Activated CD4-positive, alpha-beta T cell treated with anti-CD3 and anti-CD28 coated beads, Interleukin-2, amount 50 U/mL, for 24 hours (primary cell): ENCODE measurements around the gene HSPA12A.

Experiments
- DNase-seq, 2 donors: peaks; one replicate each; pipeline ENCODE4 v3.0.0-alpha.2; 2020; ENCODE audit warnings: low read depth in 1 of 2, low spot score in 1 of 2

Gene HSPA12A

DNA sequence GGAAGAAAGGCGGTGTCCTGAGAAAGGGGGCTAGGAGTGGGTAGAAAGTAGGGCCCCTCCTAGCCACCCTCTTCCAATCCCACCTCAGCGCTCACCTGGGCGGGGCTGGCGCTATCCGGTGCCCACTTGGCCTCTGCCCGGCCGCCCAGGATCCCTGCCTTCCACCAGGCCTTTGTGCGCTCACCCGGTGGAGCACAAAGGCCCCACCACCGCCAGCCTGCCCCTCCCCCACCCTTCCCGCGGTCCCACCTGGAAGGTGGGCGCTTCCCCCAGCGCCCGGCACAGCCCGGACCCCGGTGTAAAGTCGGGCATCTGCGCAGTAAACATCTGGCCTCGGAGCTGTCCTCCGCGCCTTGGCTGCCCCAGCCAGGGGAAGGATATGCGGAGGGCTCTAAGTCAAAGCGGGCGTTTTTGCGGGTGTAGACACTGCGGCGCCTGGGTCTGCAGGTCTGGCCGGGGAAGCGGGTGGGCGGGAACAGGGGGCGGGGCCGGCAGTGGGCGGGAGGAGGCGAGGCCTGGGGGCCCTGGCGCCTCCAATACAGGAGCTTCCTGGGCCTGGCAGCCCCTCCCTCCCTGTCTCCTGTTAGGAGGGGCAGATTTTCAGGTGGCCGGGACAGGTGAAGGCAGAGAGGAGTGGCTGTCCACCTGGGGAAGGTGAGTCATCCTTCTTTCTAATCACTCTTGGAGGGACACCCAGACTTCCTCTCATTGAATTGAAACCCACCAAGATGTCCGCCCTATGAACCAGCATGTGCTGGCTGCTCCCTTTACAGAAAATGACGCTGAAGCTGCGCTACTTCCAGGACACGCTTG, 72.3 kb downstream of the HSPA12A start:
- no peak for DNase-seq

DNA sequence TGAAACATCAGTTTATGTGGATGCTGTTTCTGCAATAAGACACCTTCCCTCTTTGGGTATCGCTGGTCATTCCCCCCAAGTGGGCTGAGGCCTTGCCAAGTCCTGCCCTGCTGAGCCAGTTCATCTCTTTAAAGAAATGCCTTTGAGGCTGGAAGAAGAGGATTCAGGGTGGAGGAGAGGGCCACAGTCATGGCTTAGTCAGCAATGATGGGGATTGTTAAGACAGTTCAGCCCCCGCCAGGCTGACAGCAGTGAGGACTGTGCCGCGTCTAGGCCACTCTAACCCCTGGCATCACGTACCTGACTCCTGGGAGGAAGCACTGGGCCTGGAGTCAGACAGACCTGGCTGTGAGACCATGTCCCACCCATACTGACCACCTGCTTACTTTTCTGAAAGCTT, 73.3 kb downstream of the HSPA12A start:
- DNase-seq, result no peak

DNA sequence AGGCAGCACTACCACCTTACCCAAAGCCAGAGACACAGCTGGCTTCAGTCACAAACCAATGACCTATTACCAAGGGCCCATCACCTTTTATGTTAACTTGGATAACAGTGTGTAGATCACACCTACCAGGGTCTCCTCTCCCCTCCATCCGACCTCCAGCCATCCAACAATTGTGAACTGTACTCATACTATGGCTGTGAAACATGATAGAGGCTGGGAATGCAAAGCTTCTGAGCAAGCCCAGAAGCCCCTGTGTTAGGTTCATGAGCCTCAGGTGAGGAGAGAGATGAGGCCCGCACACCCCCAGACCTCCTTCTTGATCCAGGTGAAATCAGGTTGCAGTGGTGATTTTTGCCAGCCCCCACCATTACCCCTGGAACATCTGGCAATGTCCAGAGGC, 73.9 kb downstream of the HSPA12A start:
- no peak for DNase-seq

DNA sequence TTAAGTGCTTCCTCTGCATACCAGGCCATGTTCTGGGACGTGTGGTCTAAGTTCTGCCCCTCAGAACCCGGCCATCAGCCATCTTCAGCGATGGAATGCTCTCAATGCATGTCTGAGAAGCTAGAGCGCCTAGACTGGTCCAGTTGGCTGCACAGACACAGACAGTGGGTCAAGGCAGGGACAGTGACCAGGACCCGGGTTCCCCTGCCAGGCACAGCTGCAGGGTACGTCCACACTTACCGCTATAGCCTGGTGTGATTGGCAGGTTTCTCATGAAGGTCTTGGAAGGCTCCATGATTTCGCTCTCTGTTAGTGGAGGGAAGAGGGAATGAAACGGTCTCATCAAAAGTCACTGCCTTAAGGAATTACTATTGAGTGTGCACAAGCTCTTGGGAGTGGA, 74.3 kb downstream of the HSPA12A start:
- DNase-seq, result no peak

DNA sequence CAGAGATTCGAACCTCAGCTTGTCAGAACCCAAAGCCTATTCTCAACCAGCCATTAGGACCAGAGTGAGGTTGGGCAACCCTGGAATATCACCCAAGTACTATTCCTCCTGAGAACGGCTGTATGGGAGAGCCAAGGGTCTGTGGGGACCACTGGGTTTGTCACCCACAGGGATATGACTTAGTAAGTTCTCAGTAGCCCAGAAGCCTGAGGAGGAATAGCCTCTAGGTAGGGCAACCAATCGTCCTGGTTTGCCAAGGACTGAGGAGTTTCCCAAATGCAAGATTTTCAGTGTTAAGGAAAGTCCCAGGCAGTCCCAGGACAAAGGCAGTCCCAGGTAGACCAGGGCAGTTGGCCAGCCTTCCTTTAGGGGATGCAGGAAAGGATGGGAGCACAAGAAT, 74.9 kb downstream of the HSPA12A start:
- no peak for DNase-seq

DNA sequence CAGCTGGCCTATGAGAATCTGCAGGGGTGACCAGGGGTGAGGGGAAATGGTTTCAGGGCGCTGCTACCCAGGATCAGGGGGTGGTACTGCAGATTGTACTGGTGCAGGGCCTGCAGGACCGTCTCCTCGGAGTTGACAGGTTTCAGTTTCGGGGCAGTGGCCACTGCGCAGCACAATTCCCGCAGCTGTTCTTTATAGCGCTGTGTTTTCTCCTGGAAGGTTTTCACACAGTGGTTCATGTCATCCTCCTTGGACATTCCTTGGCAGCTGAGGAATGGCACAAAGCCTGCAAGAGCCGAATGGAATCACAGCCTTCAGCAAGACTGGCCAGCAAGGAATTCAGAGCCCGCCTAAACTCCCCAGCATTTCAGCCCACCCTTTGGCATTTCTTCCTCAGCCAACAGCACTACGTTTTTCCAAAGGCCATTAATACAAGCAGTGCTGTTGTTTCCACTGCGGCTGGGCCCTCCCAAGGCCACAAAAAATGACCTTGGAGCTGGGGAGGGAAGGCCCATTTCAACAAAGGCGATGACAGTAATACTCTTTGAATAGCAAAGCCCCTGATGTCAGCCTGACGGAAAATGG, 76.7 kb downstream of the HSPA12A start:
- no peak for DNase-seq

DNA sequence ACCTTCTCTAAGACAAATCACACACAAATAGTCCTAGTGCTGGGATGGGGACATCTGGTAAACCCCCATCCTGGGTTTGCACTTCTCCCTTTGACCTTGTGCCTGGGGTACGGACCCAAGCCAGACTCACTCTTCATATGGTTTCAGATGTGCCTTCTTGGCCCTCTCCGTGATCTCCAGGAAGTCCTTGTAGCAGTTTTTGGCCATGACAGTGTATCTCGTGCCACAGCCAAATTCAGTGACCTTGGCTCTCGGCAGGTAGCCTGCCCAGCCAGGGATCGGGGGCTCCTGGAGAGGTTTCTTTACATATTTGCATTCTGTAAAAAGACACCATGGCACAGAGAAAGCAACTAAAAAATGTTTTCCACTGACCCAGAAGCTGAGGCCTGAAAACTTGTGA, 77.7 kb downstream of the HSPA12A start:
- DNase-seq, result no peak

DNA sequence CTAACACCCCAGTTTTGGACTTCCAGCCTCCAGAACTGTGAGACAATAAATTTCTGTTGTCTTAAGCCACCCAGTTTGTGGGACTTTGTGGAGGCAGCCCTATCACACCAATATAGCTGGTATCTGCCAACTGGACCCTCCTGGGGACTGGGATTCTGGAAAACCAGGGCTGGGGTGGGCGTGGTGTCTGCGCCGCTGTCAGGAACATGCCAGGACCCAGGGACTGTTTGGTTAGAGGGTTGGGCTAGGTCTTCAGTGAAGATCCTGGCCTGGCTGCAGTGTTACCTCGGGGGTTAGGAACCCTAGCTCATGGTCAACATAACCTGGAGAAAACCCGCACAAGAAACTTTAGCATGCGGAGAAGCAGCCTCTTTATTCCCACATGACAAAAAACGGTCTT, 79.0 kb downstream of the HSPA12A start:
- no peak for DNase-seq

DNA sequence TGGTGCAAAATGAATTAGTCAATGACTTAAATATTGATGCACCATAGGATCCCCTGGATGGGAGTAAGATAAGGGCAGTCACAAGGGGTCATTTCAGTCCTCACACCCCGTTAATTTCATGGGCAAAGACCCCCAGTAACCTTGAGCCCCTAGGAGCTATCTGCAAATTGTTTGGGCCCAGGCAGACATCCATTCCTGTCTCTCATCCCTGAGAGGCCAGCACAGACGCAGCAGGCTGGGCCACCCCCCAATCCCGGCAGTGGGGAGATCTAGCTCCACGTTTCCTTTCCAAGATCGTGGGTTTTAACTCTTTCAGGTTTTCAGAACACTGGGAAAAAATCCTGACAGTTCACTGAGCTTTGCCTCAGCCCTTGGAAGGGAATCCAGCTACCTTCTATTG, 81.5 kb downstream of the HSPA12A start:
- no peak for DNase-seq

DNA sequence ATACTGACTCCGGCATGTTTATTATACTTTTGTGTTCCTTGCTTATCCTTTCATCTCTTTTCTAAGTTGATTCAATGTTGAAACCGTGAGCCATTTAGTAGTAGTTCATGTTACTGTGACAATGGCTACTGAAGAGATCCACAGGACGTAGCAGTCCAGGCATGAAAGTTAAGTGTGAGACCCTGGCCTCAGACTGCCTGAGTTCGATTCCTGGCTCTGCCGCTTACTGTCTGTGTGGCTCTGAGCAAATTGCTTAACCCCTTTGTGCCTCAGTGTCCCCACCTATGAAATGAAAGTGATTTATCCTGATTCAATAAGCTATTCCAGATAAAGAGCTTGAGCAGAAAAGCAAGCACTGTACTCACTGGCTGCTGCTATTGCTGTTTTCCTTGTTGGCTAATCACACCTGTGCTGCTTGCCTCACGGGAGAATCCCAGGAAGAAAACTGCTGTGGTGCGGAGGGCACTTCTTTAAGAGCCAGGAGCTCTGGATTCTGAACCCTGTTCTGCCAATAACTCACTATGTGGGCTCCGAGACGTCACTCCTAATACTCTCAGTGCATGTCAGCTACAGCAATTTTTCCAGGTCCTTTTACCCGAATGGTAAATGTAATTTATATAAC, 83.2 kb downstream of the HSPA12A start:
- no peak for DNase-seq

DNA sequence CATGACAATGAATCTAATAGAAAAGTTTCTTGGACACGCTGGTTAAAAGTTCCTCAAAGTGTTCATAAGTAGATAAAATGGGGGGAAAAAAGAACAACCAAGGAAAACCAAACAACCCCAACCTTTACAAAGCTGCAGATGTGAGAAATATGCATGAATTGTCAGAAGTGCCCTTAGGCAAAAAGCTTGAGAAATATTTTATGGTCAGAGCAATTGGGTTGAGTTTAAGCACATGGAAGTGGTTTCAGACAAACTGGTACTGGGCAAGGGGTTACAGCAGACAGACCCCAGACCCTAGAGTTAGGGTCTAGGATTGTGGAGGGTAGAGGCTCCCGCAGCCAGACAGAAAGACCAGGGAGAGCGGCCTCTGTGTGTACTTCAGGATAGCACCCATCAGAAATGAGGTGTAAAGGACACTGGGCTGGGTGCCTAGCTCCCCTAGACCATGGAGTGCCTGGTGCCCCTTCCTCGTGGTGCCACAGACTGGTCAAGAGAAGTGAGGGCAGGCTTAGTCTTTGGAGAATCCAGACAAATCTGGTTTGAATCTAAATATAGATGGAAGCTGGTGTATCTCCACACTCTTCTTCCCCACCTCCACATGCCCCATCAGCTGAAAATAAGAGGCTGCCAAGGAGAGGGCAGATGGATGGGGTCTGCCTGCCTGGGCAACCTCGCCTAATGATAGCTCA, 84.4 kb downstream of the HSPA12A start:
- no peak for DNase-seq

DNA sequence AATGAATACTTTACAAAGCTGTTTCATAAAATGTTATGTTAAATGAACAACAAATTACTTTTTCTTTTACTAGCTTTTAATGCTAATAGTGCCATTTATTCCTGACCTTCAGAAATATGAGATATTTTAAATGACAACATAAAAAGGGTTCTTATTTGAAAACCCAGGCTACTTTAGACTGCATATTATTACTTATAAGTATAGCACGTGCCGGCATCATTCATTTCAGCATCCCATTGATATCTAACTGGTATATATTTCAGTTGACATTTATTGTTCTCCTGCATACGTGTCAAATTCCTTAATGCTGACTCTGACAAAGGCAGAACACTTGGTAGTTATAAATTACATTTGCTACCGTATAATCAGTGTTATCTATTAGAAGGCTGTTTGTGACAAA, 86.3 kb downstream of the HSPA12A start:
- no peak for DNase-seq

DNA sequence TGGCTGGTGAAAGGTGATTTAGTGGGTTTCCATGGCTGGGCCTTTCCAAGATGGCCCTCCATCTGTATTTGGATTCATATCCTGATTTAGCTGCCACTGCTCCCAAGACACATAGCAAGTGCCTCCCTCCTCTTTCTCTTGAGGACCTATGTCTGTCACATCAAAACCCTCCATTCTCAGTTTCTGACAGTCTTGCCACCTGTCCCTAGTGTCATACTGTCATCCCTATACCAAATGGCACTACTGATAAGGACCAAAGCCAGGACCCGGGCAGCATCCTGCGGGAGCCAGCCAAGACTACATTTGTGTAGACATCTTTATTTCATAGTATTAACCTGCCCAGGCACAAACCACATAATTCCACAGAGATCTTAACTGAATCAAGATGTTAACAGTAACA, 86.8 kb downstream of the HSPA12A start:
- DNase-seq, result no peak

DNA sequence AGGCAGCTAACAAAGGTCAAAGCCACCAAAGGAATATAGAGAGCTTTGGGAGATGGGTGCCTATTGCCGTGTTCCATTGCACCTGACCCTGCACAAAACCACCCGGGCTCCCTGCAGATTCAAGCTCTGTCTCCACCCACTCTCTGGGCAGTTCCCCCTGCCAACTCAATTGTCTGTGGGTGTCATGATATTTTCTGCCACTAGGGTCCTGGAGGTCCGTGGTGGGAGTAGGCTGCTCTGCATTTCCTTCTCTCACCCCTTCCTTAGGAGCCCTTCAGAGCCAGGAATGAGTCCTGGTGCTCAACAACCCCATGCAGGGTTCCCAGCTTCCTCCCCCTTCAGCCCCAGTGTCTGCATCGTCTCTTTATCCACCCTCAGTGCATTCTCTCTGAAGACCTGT, 87.5 kb downstream of the HSPA12A start:
- no peak for DNase-seq

DNA sequence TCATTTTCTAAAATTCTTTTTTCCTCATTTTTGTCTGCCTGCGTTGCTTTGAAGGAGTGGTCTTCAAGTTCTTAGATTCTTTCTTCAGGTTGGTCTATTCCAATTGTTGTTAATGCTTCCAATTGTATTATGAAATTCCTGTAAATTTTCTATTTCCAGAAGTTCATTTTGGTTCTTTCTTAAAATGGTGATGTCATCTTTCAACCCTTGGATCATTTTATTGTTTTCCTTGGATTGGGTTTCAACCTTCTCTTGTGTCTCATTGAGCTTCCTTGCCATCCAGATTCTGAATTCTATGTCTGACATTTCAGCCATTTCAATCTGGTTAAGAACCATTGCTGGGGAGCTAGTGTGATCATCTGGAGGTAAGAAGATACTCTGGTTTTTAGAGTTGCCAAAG, 88.5 kb downstream of the HSPA12A start:
- no peak for DNase-seq

DNA sequence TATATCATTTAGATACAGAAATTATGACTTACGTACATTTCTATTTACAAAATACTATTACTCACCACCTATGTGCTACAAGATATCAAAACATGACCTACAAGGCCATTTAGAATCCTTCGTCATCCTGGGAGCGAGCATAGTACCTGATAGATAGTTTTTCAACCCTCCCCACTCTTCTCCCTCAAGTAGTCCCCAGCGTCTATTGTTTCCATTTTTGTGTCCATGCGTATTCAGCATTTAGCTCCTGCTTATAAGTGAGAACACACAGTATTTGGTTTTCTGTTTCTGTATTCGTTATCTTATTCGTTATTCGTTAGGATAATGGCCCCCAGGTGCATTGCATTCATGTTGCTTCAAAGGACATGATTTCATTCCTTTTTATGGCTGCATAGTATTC, 93.5 kb downstream of the HSPA12A start:
- no peak for DNase-seq

DNA sequence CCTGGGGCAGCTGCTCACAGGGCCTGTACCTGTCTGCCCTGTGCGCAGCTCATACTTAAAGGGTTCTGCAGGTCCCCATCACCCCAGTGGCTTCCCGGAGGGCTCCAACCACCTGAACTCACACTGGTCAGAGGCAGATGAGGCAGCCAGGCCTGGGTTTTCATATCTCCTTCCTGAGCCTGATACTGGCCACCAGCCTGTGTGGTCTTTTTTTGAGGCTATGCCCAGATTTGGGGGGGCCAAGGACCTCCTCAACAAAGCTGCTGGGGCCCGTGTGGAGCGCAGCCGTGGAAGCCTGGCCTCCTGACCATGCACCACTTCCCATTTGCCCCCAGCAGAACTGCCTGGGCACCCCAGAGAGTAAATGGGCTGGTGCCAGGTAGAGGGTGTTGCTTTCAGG, 95.9 kb downstream of the HSPA12A start:
- DNase-seq, result no peak

DNA sequence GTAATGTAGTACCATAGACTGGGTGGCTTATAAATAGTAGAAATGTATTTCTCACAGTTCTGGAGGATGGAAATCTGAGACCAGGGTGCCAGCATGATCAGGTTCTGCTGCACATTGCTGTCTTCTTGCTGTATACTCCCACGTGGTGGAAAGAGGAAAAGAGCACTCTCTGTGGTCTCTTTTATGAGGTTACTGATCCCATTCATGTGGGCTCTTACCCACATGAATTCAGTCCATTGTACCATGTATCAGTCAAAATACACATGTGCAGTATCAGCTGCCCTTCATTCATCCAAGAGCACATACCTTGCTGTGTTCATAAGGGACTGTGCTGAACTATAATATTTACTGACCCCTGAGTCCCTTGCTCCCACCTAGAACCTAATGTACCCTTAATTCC, 104.5 kb downstream of the HSPA12A start:
- DNase-seq, result no peak

DNA sequence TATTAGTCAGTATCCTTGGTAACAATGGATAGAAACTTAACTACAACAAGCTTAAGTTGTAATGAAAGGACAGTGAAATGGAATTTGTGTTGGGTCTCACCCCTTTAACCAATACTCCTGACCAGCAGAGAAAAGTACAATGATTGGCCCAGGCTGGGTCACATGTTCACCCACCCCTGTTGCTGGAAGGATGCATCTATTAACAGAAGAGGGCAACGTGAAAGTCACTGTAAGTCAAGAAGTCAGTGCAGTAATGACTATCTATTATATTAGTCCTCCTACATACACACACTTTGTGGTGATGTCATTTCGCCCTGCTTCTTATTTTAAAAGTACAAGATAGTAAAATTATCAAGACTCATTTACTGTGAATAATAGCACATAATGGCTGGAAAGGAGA, 105.4 kb downstream of the HSPA12A start:
- DNase-seq, result no peak

DNA sequence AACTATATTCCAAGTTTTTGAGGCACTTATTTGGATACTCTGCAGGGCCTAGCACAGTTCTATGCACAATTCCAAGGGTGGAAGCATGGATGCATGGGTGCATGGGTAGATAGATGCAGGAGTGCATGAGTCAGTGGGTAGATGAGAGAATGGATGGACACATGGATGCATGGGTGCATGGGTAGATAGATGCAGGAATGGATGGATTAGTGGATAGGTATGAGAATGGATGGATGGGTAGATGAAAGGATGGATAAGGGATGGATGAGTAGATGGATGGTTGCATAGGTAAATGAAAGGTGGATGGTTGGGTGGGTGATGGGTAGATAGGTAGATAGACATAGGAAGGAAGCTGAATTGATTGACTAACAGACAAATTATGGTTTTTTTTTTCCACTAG, 106.0 kb downstream of the HSPA12A start:
- DNase-seq, result no peak

DNA sequence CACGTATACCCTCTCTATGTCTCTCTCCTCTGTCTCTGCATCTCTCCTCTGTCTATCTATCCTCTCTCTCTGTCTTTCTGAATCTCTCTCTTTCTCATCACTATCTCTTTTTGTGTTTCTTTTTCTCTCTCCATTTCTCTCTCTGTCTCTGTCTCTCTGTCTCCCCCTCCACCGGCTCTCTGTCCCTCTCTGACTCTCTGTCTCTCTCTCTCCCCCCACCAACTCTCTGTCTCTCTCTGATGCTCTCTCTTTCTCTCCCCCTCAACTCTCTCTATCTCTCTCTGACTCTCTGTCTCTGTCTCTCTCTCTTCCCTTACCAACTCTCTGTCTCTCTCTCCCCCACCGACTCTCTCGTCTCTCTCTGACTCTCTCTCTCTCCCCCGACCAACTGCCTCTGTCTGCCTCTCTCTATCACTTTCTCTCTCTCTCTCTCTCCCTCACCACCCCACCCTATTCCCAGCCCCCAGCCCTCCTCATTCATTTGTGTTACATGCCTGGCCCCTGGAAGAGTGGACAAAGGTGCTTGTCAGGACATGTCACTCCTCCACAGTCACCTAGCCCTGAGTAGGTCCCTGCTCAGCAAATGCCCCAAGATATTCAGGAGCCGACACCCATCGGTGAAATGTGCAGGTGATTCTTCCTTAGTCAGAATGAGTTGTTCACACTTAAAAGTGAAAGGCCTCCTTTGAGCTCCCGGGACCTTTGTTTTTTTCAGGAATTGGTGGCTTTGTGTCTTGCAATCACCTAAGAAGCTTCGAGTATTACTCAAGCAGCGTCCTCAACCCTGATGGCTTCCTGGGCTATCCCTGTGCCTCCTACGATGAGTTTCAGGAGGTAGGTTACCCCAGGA, 108.0 kb downstream of the HSPA12A start:
- no peak for DNase-seq
